Right lung (tissue), 5 donors: Measurements from ENCODE around the gene HTRA3. TPM values are rescaled to one million over a fixed set of nuclear protein-coding genes. Genes with fewer than 3 reads are reported as not detected.

Experiments used
- DNase-seq, 2 donors: peaks; one replicate each; pipeline ENCODE4 v3.0.0-alpha.2; 2013
- polyA plus RNA-seq, 5 donors: library from polyadenylated mRNA; unstranded; fragments of 120-200 nt; gene quantifications; one replicate each; pipeline versions ENCODE4 v1.2.1 to v1.2.3, GENCODE V29; 2013; ENCODE audit warnings: inconsistent platforms in 1 of 5, low replicate concordance in 1 of 5; ENCODE audit not compliant: insufficient read length in 5 of 5, insufficient read depth in 1 of 5

The HTRA3 gene
- polyA plus RNA-seq, 5 donors = 8.6 to 17.7 (median 11.0) TPM

- DNase-seq = no peak
Measured at GRCh38 chr4:8279321-8280157, 10.0 kb downstream of the HTRA3 start.

- DNase-seq = no peak
Measured at GRCh38 chr4:8280158-8280875, 10.8 kb downstream of the HTRA3 start.

GRCh38 chr4:8280876-8281440 lies 11.4 kb downstream of the HTRA3 start:
- DNase-seq = no peak

GRCh38 chr4:8281519-8282133 lies 12.1 kb downstream of the HTRA3 start:
- peak; percentile 67 to 68 for DNase-seq

GRCh38 chr4:8282134-8282641 lies 12.6 kb downstream of the HTRA3 start:
- no peak for DNase-seq

- no peak for DNase-seq
Measured at GRCh38 chr4:8282742-8283141, 13.2 kb downstream of the HTRA3 start.

GRCh38 chr4:8283161-8283560 lies 13.6 kb downstream of the HTRA3 start:
- no peak for DNase-seq

GRCh38 chr4:8283631-8284121 lies 14.1 kb downstream of the HTRA3 start:
- DNase-seq = no peak

- DNase-seq = no peak
Measured at GRCh38 chr4:8284391-8284790, 14.8 kb downstream of the HTRA3 start.

GRCh38 chr4:8285143-8285975 lies 15.8 kb downstream of the HTRA3 start:
- no peak for DNase-seq

- no peak for DNase-seq
Measured at GRCh38 chr4:8285976-8286718, 16.6 kb downstream of the HTRA3 start.

- DNase-seq = no peak
Measured at GRCh38 chr4:8286719-8287342, 17.3 kb downstream of the HTRA3 start.

GRCh38 chr4:8287343-8288280 lies 18.1 kb downstream of the HTRA3 start:
- no peak for DNase-seq

GRCh38 chr4:8289151-8289750 lies 19.7 kb downstream of the HTRA3 start:
- no peak for DNase-seq

GRCh38 chr4:8289956-8290700 lies 20.6 kb downstream of the HTRA3 start:
- no peak for DNase-seq

- DNase-seq = no peak
Measured at GRCh38 chr4:8290701-8290970, 21.1 kb downstream of the HTRA3 start.

GRCh38 chr4:8291036-8291682 lies 21.6 kb downstream of the HTRA3 start:
- DNase-seq = no peak
